ENCODE results near the gene GRIP2. TPM values are rescaled to one million over a fixed set of nuclear protein-coding genes. Genes with fewer than 3 reads are reported as not detected.
A peak's percentile ranks its signal among the peaks of the same experiment; 100 is the strongest.

GRIP2 gene
- total and polyA plus RNA-seq, 2 of the 4 experiments (the other 2 are of a cell fraction), result 0.05 TPM; not detected in 1

- TF ChIP-seq CTCF (conservative IDR thresholded peaks at IDR 0.05; ENCODE audit: low read depth, low read length), result no peak
Measured at GRCh38 chr3:14464521-14464920, 75.6 kb downstream of the GRIP2 start (continued).

- Histone ChIP-seq H3K79me1 (ENCODE audit: low read depth in 1 of 2, low read length in 2 of 2) (peaks cover 6 to 12% of the 10 kb centered on the region in 2 experiments; a peak in 2 of 4 replicates), H3K56ac (ENCODE audit: extremely low read depth, insufficient read depth, low read length) (no peak overlapping the region), H4K20me1 (ENCODE audit: insufficient read depth, low read length) (no peaks in the 10 kb centered on the region), H3K9ac (ENCODE audit: low read depth, low read length) (no peak overlapping the region), H3K18ac (ENCODE audit: low read depth, low read length) (no peak overlapping the region), H2BK20ac (ENCODE audit: low read depth, low read length) (no peak overlapping the region), H3K4ac (ENCODE audit: low read depth, low read length) (no peak overlapping the region), H3K9me1 (ENCODE audit: insufficient read depth, low read length) (peaks cover 16% of the 10 kb centered on the region), H3K4me2 (ENCODE audit: low read depth, low read length) (no peak overlapping the region), H3K4me1 (ENCODE audit: control insufficient read depth, insufficient read depth, low read length) (peaks cover 11% of the 10 kb centered on the region; the same call in 1 of the 2 replicates), H3K36me3 (ENCODE audit: control insufficient read depth, insufficient read depth, low read length) (peaks cover 56% of the 10 kb centered on the region), H2BK120ac (ENCODE audit: low read depth, low read length) (no peak overlapping the region), H3K27ac (ENCODE audit: insufficient read depth, low read length) (no peak overlapping the region), H3K27me3 (ENCODE audit: control insufficient read depth, insufficient read depth, low read length) (no peaks in the 10 kb centered on the region), H2BK5ac (ENCODE audit: low read depth, low read length, poor library complexity, severe bottlenecking) (no peak overlapping the region), H3K14ac (replicated peaks; ENCODE audit: low read depth, low read length) (no peak overlapping the region), H3K9me3 (ENCODE audit: control insufficient read depth, insufficient read depth, low read length) (no peaks in the 10 kb centered on the region), H4K91ac (ENCODE audit: insufficient read depth, low read depth, low read length) (no peak overlapping the region), H3K23ac (ENCODE audit: low read depth, low read length) (no peak overlapping the region), H4K8ac (ENCODE audit: low read depth in 2 of 2, low read length in 2 of 2) (0 out of 4 replicates have a peak overlapping the region, but pooled peaks of 1 of the 2 experiments have one; percentile 29), H3K4me3 (ENCODE audit: insufficient read depth, low read depth, low read length) (no peak overlapping the region), H2AK5ac (ENCODE audit: low read depth, low read length) (no peak overlapping the region), H2AFZ (replicated peaks; ENCODE audit: low read length, poor library complexity) (no peak overlapping the region), H4K5ac (ENCODE audit: low read depth, low read length) (no peak overlapping the region), H2BK15ac (ENCODE audit: low read depth, low read length) (no peak overlapping the region), H2AK9ac (replicated peaks; ENCODE audit: low read depth, low read length, poor library complexity) (no peak overlapping the region)
- ATAC-seq (ENCODE audit: low read depth) (no peak), DNase-seq (no peak)
- POLR2A ChIA-PET (ENCODE audit: unreplicated experiment), result no interaction called here
- intact Hi-C loops (cut with micrococcal nuclease), result no loop called here
- TF ChIP-seq CTCF (conservative IDR thresholded peaks at IDR 0.05; ENCODE audit: low read depth, low read length) (no peak), CHD1 (IDR thresholded peaks at IDR 0.05; ENCODE audit: low read depth, low read length) (no peak)
- CTCF ChIA-PET, result interaction anchor here (1.8 kb wide), 1 partner anchor 261 kb away, joined by 8 read pairs; no protein-coding TSS in a partner anchor
- BruUV-seq (replicated peaks), result no TSS peak
- 93% methylated on average over 3 of the region's 5 CpGs; no CpG with 5 or more reads in 1 of the 2 experiments for WGBS, 2 experiments (ENCODE audit: extremely low coverage in 2 of 2, insufficient read length in 1 of 2)
- in situ Hi-C loops (cut with MboI; ENCODE audit: low sequenced_read_pairs), result loop anchor here (5.0 to 10.0 kb wide), 4 partner anchors 57 to 569 kb away; no protein-coding TSS in a partner anchor
- dilution Hi-C loops (cut with HindIII; ENCODE audit: low sequenced_read_pairs, unreplicated experiment), result no loop called here
Measured at GRCh38 chr3:14464141-14464465, 76.0 kb downstream of the GRIP2 start.

All from IMR-90 (cell line).